Neural cell (in vitro differentiated cells): ENCODE measurements around the gene DDX31.

Source experiments
- EP300 ChIP-seq: fragments of 450-650 bp; conservative IDR thresholded peaks from 2 replicates; pipeline ENCODE4 v1.6.1; 2014; ENCODE audit warnings: antibody characterized with exemption, mild to moderate bottlenecking, moderate library complexity; ENCODE audit not compliant: poor library complexity, severe bottlenecking
- EZH2 ChIP-seq: fragments of 200-600, 300-800 bp; shearing (Covaris generic), sonication (generic); IDR thresholded peaks from 2 replicates; pipeline ENCODE4 v1.6.1; 2014; ENCODE audit warnings: antibody characterized with exemption, low read length, borderline replicate concordance, mild to moderate bottlenecking; ENCODE audit not compliant: insufficient read depth, poor library complexity, severe bottlenecking
- TAF1 ChIP-seq: IDR thresholded peaks from 2 replicates; pipeline ENCODE4 v1.6.1; 2012; ENCODE audit warnings: low read depth
- TF ChIP-seq, protein P1 (sequence below): fragments of 450-650 bp; IDR thresholded peaks from 2 replicates; pipeline ENCODE4 v1.5.1; 2014; ENCODE audit warnings: antibody characterized with exemption, mild to moderate bottlenecking, moderate library complexity; ENCODE audit not compliant: poor library complexity, severe bottlenecking

DNA sequence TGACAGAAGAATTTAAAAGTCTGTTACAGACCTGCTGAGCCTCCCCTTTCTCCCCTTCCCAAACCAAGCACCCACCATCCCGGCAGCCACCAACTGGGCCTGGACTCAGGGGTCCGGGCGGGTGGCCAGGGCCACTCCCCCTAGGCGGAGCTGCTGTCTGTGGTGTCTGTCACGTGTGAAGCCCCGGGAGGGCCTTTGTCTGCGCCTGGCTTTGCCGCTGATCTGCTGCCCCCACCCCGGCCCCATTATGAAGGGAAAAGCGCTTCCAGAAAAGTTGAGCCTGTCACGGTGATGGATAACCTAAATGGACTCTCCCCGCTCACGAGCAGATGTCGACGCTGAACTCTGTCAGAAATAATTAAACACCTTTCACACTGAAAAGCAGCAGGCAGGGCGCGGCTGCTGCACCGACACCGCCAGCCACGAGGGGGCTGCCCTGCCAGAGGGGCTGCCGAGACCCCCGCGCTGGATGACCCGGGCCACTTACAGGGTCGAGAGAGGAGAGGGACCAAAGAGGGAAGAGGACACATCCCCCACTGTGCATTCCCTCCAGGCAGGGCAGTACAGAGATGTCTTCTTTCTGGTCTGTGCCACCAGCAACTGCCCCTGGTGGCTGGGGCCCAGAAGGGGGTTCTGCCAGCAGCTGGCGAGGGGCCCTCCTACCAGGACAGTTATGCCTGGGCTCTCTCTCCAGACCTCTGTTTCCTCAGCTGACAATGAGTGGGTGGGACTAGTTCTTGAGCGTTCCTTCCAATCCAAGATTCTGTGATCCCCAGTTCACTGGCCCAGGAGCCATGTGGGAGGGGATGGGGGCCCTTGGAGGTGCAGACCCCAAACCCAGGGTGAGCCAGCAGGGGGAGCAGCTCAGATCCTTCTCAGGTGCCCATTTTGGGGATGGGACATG, 123.4 kb downstream of the DDX31 start:
- TF ChIP-seq, protein P1, sequence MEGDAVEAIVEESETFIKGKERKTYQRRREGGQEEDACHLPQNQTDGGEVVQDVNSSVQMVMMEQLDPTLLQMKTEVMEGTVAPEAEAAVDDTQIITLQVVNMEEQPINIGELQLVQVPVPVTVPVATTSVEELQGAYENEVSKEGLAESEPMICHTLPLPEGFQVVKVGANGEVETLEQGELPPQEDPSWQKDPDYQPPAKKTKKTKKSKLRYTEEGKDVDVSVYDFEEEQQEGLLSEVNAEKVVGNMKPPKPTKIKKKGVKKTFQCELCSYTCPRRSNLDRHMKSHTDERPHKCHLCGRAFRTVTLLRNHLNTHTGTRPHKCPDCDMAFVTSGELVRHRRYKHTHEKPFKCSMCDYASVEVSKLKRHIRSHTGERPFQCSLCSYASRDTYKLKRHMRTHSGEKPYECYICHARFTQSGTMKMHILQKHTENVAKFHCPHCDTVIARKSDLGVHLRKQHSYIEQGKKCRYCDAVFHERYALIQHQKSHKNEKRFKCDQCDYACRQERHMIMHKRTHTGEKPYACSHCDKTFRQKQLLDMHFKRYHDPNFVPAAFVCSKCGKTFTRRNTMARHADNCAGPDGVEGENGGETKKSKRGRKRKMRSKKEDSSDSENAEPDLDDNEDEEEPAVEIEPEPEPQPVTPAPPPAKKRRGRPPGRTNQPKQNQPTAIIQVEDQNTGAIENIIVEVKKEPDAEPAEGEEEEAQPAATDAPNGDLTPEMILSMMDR, result peak; percentile 77
- TF ChIP-seq TAF1, result no peak
- TF ChIP-seq EP300, result no peak
- TF ChIP-seq EZH2, result no peak
